K562 (cell line): ENCODE results near the gene UFC1. TPM values are rescaled to one million over a fixed set of nuclear protein-coding genes. Genes with fewer than 3 reads are reported as not detected.

ENCODE experiments used
- ATF1 ChIP-seq, 2 experiments: fragments of 450-650 bp in 1 of 2; IDR thresholded peaks; 2 replicates each; pipeline ENCODE4 v1.6.1; 2016; ENCODE audit warnings: missing compliant biosample characterization in 1 of 2, missing genetic modification characterization in 1 of 2
- CBX1 ChIP-seq: sonication (generic); IDR thresholded peaks from 2 replicates; pipeline ENCODE4 v1.6.1; 2016; ENCODE audit warnings: antibody characterized with exemption, low read depth, mild to moderate bottlenecking
- FOXA1 ChIP-seq: fragments of 450-650 bp; IDR thresholded peaks from 2 replicates; pipeline ENCODE4 v1.6.1; 2016; ENCODE audit warnings: mild to moderate bottlenecking, borderline replicate concordance
- FOXJ2 ChIP-seq: fragments of 200-800 bp; sonication (Bioruptor generic); IDR thresholded peaks from 2 replicates; pipeline ENCODE4 v1.6.1; 2016; ENCODE audit warnings: missing genetic modification characterization, missing compliant biosample characterization
- GATA2 ChIP-seq: sonication (generic); formaldehyde crosslinking; IDR thresholded peaks from 2 replicates; pipeline ENCODE4 v1.4.0; 2020; ENCODE audit warnings: mild to moderate bottlenecking, missing genetic modification reagents
- HNRNPUL1 ChIP-seq: fragments of 200-400 bp; formaldehyde crosslinking; IDR thresholded peaks from 2 replicates; pipeline ENCODE4 v1.6.1; 2017; ENCODE audit warnings: low read length
- IFI16 ChIP-seq: fragments of 250-450 bp; sonication (Bioruptor Pico); IDR thresholded peaks from 2 replicates; pipeline ENCODE4 v2.1.2; 2022; ENCODE audit warnings: mild to moderate bottlenecking, inconsistent platforms
- ILF3 ChIP-seq: fragments of 450-650 bp; IDR thresholded peaks from 2 replicates; pipeline ENCODE4 v1.6.1; 2018; ENCODE audit warnings: antibody characterized with exemption, mild to moderate bottlenecking, moderate library complexity, borderline replicate concordance
- LCOR ChIP-seq: sonication (generic); formaldehyde crosslinking; IDR thresholded peaks from 2 replicates; pipeline ENCODE4 v1.8.0; 2022; ENCODE audit warnings: mild to moderate bottlenecking, missing genetic modification reagents
- MCM7 ChIP-seq, 2 experiments: fragments of 450-650 bp; IDR thresholded peaks; 2 replicates each; pipeline ENCODE4 v1.6.1; 2016 to 2018
- POLR2AphosphoS5 ChIP-seq: IDR thresholded peaks from 2 replicates; pipeline ENCODE4 v1.6.1; 2011; ENCODE audit warnings: mild to moderate bottlenecking, low read depth, low read length, moderate library complexity; ENCODE audit not compliant: control insufficient read depth, insufficient read depth
- PRPF4 ChIP-seq: fragments of 200-400 bp; formaldehyde crosslinking; IDR thresholded peaks from one replicate; pipeline ENCODE4 v1.6.1; 2017; ENCODE audit warnings: low read length, low read depth, mild to moderate bottlenecking; ENCODE audit not compliant: insufficient read depth, poor library complexity, severe bottlenecking
- RAD51 ChIP-seq: fragments of 450-650 bp; IDR thresholded peaks from 2 replicates; pipeline ENCODE4 v1.7.1; 2016; ENCODE audit warnings: low read depth, mild to moderate bottlenecking, borderline replicate concordance
- ZNF282 ChIP-seq: sonication (generic); formaldehyde crosslinking; IDR thresholded peaks from 2 replicates; pipeline ENCODE4 v1.8.1; 2023; ENCODE audit warnings: missing genetic modification reagents
- ZNF764 ChIP-seq: fragments of 250-450 bp; sonication (Bioruptor Pico); IDR thresholded peaks from 2 replicates; pipeline ENCODE4 v1.4.0; 2020; ENCODE audit warnings: low read depth, mild to moderate bottlenecking, moderate library complexity
- polyA plus RNA-seq, 8 experiments: library from polyadenylated mRNA; depleted of rRNA in 4 of 8; stranded (reverse) in 5 of 8; unstranded in 3 of 8; fragments of >200 nt; fragmentation: Nextera tagmentation in 2 of 8; fragmentation: Illumina TruSeq in 1 of 8; extraction: Ambion mirVana in 2 of 8; extraction: Trizol in 1 of 8; gene quantifications; 2 replicates each; pipeline versions ENCODE4 v1.2.1 to v1.2.3, GENCODE V29; 2011 to 2014; ENCODE audit warnings: inconsistent platforms in 1 of 8, missing spikeins in 1 of 8
- total RNA-seq, 7 experiments: library from RNA; depleted of rRNA in 6 of 7; stranded (reverse); fragments of >200 nt in 6 of 7; fragmentation: Illumina TruSeq in 2 of 7; extraction: Trizol in 2 of 7; gene quantifications; 2 replicates each; pipeline versions ENCODE4 v1.2.1 to v1.2.3, GENCODE V29; 2011 to 2021; ENCODE audit warnings: low replicate concordance in 1 of 7
- TF ChIP-seq, protein P1 (sequence below): fragments of 450-650 bp; IDR thresholded peaks from 2 replicates; pipeline ENCODE4 v1.6.1; 2016; ENCODE audit warnings: mild to moderate bottlenecking, moderate library complexity
- TF ChIP-seq, protein P2 (sequence below): fragments of 250-450 bp; sonication (Bioruptor Pico); IDR thresholded peaks from 2 replicates; pipeline ENCODE4 v1.5.0; 2021

The UFC1 gene
- total and polyA plus RNA-seq, 9 of the 15 experiments (the other 6 are each of a cell fraction or from before 2014, with no cell fraction given): 92.8 to 220 (median 161) TPM

DNA sequence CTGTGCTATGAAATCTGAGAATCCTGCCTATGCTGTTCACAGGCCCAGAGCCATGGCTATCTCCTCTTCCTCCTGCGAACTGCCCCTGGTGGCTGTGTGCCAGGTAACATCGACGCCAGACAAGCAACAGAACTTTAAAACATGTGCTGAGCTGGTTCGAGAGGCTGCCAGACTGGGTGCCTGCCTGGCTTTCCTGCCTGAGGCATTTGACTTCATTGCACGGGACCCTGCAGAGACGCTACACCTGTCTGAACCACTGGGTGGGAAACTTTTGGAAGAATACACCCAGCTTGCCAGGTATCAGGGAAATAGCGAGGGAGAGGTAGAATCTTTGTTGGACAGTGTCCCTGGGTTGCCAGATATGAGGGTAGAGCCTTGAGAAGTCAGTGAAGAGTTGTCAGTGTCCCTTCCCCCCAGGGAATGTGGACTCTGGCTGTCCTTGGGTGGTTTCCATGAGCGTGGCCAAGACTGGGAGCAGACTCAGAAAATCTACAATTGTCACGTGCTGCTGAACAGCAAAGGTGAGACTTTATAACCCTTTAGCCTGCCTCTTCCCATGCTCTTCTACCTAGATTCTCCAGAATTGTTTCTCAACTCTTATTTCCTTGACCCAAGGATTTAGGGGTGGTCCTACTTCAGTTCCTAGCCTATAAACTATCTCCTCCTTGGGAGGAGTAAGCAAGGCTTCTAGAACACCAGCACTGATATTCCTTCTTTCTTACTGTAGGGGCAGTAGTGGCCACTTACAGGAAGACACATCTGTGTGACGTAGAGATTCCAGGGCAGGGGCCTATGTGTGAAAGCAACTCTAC, 34.5 kb upstream of the UFC1 start (continued):
- TF ChIP-seq, protein P1, sequence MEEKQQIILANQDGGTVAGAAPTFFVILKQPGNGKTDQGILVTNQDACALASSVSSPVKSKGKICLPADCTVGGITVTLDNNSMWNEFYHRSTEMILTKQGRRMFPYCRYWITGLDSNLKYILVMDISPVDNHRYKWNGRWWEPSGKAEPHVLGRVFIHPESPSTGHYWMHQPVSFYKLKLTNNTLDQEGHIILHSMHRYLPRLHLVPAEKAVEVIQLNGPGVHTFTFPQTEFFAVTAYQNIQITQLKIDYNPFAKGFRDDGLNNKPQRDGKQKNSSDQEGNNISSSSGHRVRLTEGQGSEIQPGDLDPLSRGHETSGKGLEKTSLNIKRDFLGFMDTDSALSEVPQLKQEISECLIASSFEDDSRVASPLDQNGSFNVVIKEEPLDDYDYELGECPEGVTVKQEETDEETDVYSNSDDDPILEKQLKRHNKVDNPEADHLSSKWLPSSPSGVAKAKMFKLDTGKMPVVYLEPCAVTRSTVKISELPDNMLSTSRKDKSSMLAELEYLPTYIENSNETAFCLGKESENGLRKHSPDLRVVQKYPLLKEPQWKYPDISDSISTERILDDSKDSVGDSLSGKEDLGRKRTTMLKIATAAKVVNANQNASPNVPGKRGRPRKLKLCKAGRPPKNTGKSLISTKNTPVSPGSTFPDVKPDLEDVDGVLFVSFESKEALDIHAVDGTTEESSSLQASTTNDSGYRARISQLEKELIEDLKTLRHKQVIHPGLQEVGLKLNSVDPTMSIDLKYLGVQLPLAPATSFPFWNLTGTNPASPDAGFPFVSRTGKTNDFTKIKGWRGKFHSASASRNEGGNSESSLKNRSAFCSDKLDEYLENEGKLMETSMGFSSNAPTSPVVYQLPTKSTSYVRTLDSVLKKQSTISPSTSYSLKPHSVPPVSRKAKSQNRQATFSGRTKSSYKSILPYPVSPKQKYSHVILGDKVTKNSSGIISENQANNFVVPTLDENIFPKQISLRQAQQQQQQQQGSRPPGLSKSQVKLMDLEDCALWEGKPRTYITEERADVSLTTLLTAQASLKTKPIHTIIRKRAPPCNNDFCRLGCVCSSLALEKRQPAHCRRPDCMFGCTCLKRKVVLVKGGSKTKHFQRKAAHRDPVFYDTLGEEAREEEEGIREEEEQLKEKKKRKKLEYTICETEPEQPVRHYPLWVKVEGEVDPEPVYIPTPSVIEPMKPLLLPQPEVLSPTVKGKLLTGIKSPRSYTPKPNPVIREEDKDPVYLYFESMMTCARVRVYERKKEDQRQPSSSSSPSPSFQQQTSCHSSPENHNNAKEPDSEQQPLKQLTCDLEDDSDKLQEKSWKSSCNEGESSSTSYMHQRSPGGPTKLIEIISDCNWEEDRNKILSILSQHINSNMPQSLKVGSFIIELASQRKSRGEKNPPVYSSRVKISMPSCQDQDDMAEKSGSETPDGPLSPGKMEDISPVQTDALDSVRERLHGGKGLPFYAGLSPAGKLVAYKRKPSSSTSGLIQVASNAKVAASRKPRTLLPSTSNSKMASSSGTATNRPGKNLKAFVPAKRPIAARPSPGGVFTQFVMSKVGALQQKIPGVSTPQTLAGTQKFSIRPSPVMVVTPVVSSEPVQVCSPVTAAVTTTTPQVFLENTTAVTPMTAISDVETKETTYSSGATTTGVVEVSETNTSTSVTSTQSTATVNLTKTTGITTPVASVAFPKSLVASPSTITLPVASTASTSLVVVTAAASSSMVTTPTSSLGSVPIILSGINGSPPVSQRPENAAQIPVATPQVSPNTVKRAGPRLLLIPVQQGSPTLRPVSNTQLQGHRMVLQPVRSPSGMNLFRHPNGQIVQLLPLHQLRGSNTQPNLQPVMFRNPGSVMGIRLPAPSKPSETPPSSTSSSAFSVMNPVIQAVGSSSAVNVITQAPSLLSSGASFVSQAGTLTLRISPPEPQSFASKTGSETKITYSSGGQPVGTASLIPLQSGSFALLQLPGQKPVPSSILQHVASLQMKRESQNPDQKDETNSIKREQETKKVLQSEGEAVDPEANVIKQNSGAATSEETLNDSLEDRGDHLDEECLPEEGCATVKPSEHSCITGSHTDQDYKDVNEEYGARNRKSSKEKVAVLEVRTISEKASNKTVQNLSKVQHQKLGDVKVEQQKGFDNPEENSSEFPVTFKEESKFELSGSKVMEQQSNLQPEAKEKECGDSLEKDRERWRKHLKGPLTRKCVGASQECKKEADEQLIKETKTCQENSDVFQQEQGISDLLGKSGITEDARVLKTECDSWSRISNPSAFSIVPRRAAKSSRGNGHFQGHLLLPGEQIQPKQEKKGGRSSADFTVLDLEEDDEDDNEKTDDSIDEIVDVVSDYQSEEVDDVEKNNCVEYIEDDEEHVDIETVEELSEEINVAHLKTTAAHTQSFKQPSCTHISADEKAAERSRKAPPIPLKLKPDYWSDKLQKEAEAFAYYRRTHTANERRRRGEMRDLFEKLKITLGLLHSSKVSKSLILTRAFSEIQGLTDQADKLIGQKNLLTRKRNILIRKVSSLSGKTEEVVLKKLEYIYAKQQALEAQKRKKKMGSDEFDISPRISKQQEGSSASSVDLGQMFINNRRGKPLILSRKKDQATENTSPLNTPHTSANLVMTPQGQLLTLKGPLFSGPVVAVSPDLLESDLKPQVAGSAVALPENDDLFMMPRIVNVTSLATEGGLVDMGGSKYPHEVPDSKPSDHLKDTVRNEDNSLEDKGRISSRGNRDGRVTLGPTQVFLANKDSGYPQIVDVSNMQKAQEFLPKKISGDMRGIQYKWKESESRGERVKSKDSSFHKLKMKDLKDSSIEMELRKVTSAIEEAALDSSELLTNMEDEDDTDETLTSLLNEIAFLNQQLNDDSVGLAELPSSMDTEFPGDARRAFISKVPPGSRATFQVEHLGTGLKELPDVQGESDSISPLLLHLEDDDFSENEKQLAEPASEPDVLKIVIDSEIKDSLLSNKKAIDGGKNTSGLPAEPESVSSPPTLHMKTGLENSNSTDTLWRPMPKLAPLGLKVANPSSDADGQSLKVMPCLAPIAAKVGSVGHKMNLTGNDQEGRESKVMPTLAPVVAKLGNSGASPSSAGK: peak; percentile 64
- TF ChIP-seq FOXJ2 (tag) (no peak), GATA2 (CRISPR knock-in tag) (no peak), IFI16 (CRISPR knock-in tag) (no peak), ILF3 (no peak), MCM7 (IDR thresholded peaks at IDR 0.05) (no peak), ATF1 (CRISPR knock-in tag; IDR thresholded peaks at IDR 0.05) (no peak), ATF1 (tag; IDR thresholded peaks at IDR 0.05) (peak; percentile 90), RAD51 (0 out of 2 replicates have a peak, but pooled peaks have one; percentile 26), POLR2AphosphoS5 (no peak), HNRNPUL1 (no peak), ZNF764 (CRISPR knock-in tag) (no peak), FOXA1 (no peak), CBX1 (no peak), LCOR (CRISPR knock-in tag) (no peak), PRPF4 (no peak), ZNF282 (CRISPR knock-in tag) (no peak)
- TF ChIP-seq, protein P2, sequence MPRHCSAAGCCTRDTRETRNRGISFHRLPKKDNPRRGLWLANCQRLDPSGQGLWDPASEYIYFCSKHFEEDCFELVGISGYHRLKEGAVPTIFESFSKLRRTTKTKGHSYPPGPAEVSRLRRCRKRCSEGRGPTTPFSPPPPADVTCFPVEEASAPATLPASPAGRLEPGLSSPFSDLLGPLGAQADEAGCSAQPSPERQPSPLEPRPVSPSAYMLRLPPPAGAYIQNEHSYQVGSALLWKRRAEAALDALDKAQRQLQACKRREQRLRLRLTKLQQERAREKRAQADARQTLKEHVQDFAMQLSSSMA (CRISPR knock-in tag): no peak
